ENCODE results near the gene DEFB119.

The DEFB119 gene

DNA sequence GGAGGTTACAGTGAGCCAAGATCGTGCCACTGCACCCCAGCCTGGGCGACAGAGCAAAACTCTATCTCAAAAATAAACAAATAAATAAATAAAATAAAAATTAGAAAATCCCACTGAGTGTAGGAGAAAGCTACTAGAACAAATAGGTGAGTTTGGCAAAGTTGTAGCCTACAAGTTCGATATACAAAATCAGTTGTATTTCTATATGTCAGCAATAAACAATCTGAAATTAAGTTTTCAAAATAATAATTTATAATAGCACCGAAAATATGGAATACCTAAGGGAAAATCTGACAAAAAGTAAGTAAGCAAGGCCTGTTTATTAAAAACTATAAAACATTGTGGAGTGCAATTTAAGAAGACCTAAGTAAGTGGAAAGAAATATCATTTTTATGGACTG lies 27.1 kb downstream of the DEFB119 start:
- TF ChIP-seq, protein P1, sequence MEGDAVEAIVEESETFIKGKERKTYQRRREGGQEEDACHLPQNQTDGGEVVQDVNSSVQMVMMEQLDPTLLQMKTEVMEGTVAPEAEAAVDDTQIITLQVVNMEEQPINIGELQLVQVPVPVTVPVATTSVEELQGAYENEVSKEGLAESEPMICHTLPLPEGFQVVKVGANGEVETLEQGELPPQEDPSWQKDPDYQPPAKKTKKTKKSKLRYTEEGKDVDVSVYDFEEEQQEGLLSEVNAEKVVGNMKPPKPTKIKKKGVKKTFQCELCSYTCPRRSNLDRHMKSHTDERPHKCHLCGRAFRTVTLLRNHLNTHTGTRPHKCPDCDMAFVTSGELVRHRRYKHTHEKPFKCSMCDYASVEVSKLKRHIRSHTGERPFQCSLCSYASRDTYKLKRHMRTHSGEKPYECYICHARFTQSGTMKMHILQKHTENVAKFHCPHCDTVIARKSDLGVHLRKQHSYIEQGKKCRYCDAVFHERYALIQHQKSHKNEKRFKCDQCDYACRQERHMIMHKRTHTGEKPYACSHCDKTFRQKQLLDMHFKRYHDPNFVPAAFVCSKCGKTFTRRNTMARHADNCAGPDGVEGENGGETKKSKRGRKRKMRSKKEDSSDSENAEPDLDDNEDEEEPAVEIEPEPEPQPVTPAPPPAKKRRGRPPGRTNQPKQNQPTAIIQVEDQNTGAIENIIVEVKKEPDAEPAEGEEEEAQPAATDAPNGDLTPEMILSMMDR (IDR thresholded peaks at IDR 0.05; ENCODE audit: insufficient read depth, missing control alignments), result no peak
- FAIRE-seq (no peak), DNase-seq (ENCODE audit: insufficient read length, low spot score) (no peak)

DNA sequence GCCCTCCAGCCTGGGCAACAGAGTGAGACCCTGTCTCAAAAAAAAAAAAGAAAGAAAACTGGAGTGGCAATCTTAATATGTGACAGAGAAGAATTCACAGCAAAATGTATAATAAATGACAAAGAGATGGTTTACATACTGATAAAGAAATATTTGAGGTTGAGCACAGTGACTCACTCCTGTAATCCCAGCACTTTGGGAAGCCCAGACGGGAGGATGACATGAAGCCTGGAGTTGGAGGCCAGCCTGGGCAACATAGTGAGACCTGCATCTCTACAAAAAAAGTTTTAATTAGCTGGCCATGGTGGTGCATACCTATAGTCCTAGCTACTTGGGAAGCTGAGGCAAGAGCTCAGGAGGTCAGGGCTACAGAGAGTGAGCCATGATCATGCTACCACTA lies 34.4 kb downstream of the DEFB119 start:
- TF ChIP-seq, protein P1 (IDR thresholded peaks at IDR 0.05; ENCODE audit: insufficient read depth, missing control alignments), result no peak
- no peak for FAIRE-seq

GRCh38 chr20:31341470-31341869 lies 48.9 kb downstream of the DEFB119 start:
- DNase-seq (ENCODE audit: insufficient read length, low spot score) (no peak), FAIRE-seq (no peak)
- TF ChIP-seq, protein P1 (IDR thresholded peaks at IDR 0.05; ENCODE audit: insufficient read depth, missing control alignments), result no peak

More for the DNA sequence above, 34.4 kb downstream of the DEFB119 start:
- no peak for DNase-seq (ENCODE audit: insufficient read length, low spot score)

DNA sequence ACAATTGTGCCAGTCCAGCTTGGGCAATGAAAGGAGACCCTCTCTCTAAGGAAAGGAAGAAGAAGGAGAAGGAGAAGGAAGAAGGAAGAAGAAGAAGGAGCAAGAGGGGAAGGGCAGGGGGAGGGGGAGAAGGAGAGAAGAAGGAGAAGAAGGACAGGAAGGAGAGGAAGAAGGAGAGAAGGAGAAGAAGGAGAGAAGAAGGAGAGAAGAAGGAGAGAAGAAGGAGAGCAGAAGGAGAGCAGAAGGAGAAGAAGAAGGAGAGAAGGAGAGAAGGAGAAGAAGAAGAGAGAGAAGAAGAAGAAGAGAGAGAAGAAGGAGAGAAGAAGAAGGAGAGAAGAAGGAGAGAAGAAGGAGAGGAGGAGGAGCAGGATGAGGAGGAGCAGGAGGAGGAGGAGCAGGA lies 59.5 kb downstream of the DEFB119 start:
- FAIRE-seq, result no peak
- DNase-seq (ENCODE audit: insufficient read length, low spot score), result no peak
- TF ChIP-seq, protein P1 (IDR thresholded peaks at IDR 0.05; ENCODE audit: insufficient read depth, missing control alignments), result no peak
